ENCODE data around the gene SZT2.
"Not testable (repeated sequence)": the region's sequence is repeated elsewhere in the genome, so short reads cannot be mapped to it uniquely, and the experiment has no call there.

SZT2 gene

GRCh38 chr1:43473463-43473862 lies 83.8 kb downstream of the SZT2 start:
- DNase-seq (ENCODE audit: low read depth) = no peak
- TF ChIP-seq CTCF (conservative IDR thresholded peaks at IDR 0.05; ENCODE audit: low read depth, low read length) = no peak
- H3K4me3 ChIP-seq (ENCODE audit: low read depth, low read length) = no peak overlapping the region

- not testable (repeated sequence) for H3K4me3 ChIP-seq (ENCODE audit: low read depth, low read length)
- DNase-seq (ENCODE audit: low read depth) = peak; percentile 31
Observed at GRCh38 chr1:43475611-43476401, 86.1 kb downstream of the SZT2 start.

- no peak for TF ChIP-seq CTCF (conservative IDR thresholded peaks at IDR 0.05; ENCODE audit: low read depth, low read length)
- DNase-seq (ENCODE audit: low read depth) = no peak
Observed at GRCh38 chr1:43477716-43478115, 88.0 kb downstream of the SZT2 start.

GRCh38 chr1:43479414-43479813 lies 89.7 kb downstream of the SZT2 start:
- TF ChIP-seq CTCF (conservative IDR thresholded peaks at IDR 0.05; ENCODE audit: low read depth, low read length) = no peak
- DNase-seq (ENCODE audit: low read depth) = no peak
- H3K4me3 ChIP-seq (ENCODE audit: low read depth, low read length) = no peak overlapping the region

More at GRCh38 chr1:43477716-43478115, 88.0 kb downstream of the SZT2 start:
- no peak overlapping the region for H3K4me3 ChIP-seq (ENCODE audit: low read depth, low read length)

GRCh38 chr1:43481491-43481890 lies 91.8 kb downstream of the SZT2 start:
- no peak for DNase-seq (ENCODE audit: low read depth)

GRCh38 chr1:43482215-43482614 lies 92.5 kb downstream of the SZT2 start:
- DNase-seq (ENCODE audit: low read depth) = no peak
- no peak overlapping the region for H3K4me3 ChIP-seq (ENCODE audit: low read depth, low read length)
- TF ChIP-seq CTCF (conservative IDR thresholded peaks at IDR 0.05; ENCODE audit: low read depth, low read length) = no peak

More at GRCh38 chr1:43481491-43481890, 91.8 kb downstream of the SZT2 start:
- no peak for TF ChIP-seq CTCF (conservative IDR thresholded peaks at IDR 0.05; ENCODE audit: low read depth, low read length)
- no peak overlapping the region for H3K4me3 ChIP-seq (ENCODE audit: low read depth, low read length)

- no peak for TF ChIP-seq CTCF (conservative IDR thresholded peaks at IDR 0.05; ENCODE audit: low read depth, low read length)
- DNase-seq (ENCODE audit: low read depth) = no peak
- no peak overlapping the region for H3K4me3 ChIP-seq (ENCODE audit: low read depth, low read length)
Observed at GRCh38 chr1:43484367-43484766, 94.7 kb downstream of the SZT2 start.
